K562 (cell line): ENCODE measurements around the gene ARHGEF9. TPM values are rescaled to one million over a fixed set of nuclear protein-coding genes. Genes with fewer than 3 reads are reported as not detected.

Source experiments
- ATAC-seq: fragments of 200-7000 bp; cut with Tn5 transposase; 3 replicates; pipeline ENCODE4 v1.9.1; 2020; ENCODE audit warnings: moderate library complexity
- BruUV-seq: library from RNA; stranded (reverse); fragments of 400-500 nt; replicated peaks from 2 replicates; lab custom pipeline; 2021; lab: Mats Ljungman, UMichigan
- CTCF ChIA-PET: fragments of 300-600 bp; formaldehyde crosslinking; extraction: SDS; loops from one replicate; lab custom pipeline; 2021; ENCODE audit warnings: low intra/inter-chr PET ratio; lab: Yijun Ruan, JAX
- POLR2A ChIA-PET: fragments of 300-600, 350-650 bp; sonication (Branson Sonifier 250); formaldehyde crosslinking; extraction: SDS; loops from one replicate; lab custom pipeline; 2021; ENCODE audit warnings: antibody characterized with exemption, inconsistent platforms; lab: Yijun Ruan, JAX
- DNase-seq, 4 experiments: peaks; one replicate each; pipeline versions ENCODE4 v3.0.0 to v3.0.0-alpha.2; 2011 to 2018; ENCODE audit warnings: low spot score in 3 of 4, mixed read lengths in 3 of 4; ENCODE audit errors: extremely low read depth in 1 of 4
- FAIRE-seq: peaks from 2 replicates; lab custom pipeline; 2011; peaks lifted over from hg19 to GRCh38; lab: Jason Lieb, UNC
- H2AFZ ChIP-seq: 2 replicates; pipeline ENCODE4 v1.6.0; 2011; ENCODE audit warnings: low read depth, low read length, control low read depth, inconsistent platforms
- H3K27ac ChIP-seq: fragments of 200-600 bp; 3 replicates; pipeline ENCODE4 v1.8.0; 2011; ENCODE audit warnings: low read depth, mild to moderate bottlenecking, control low read depth, inconsistent platforms, low read length, moderate library complexity, mixed read lengths; ENCODE audit errors: extremely low read depth
- H3K27me3 ChIP-seq, 2 experiments: fragments of 300-600 bp in 1 of 2; 2 replicates in 1 of 2; 3 replicates in 1 of 2; pipeline versions ENCODE4 v1.6.0 to v1.8.0; 2011; ENCODE audit warnings: inconsistent platforms in 2 of 2, low read length in 2 of 2, mild to moderate bottlenecking in 1 of 2, mixed read lengths in 1 of 2, moderate library complexity in 1 of 2; ENCODE audit not compliant: control insufficient read depth in 2 of 2, insufficient read depth in 2 of 2
- H3K36me3 ChIP-seq: fragments of 300-600 bp; 3 replicates; pipeline ENCODE4 v1.8.0; 2011; ENCODE audit warnings: mild to moderate bottlenecking, low read length, inconsistent platforms; ENCODE audit not compliant: control insufficient read depth, insufficient read depth
- H3K4me1 ChIP-seq, 2 experiments: fragments of 200-600 bp in 1 of 2; replicated peaks in 1 of 2; 2 replicates in 1 of 2; 3 replicates in 1 of 2; pipeline versions ENCODE4 v1.5.1 to v1.8.0; 2011; ENCODE audit warnings: inconsistent platforms in 2 of 2, low read length in 2 of 2, mild to moderate bottlenecking in 1 of 2, mixed read lengths in 1 of 2, moderate library complexity in 1 of 2; ENCODE audit not compliant: control insufficient read depth in 2 of 2, insufficient read depth in 2 of 2
- H3K4me2 ChIP-seq: 2 replicates; pipeline ENCODE4 v1.6.1; 2011; ENCODE audit warnings: low read length, control low read depth, inconsistent platforms, mixed read lengths; ENCODE audit not compliant: insufficient read depth
- H3K4me3 ChIP-seq: fragments of 200-600 bp; sonication (generic), shearing (Covaris generic); 2 replicates; pipeline ENCODE4 v1.5.1; 2016; ENCODE audit warnings: control low read depth, inconsistent platforms
- H3K79me2 ChIP-seq: fragments of 200-600 bp; 3 replicates; pipeline ENCODE4 v1.8.0; 2011; ENCODE audit warnings: low read length, inconsistent platforms; ENCODE audit not compliant: control insufficient read depth, insufficient read depth
- H3K9ac ChIP-seq, 2 experiments: 2 replicates each; pipeline versions ENCODE4 v1.6.0 to v1.6.1; 2011; ENCODE audit warnings: low read depth in 2 of 2, low read length in 2 of 2, control low read depth in 1 of 2, inconsistent platforms in 1 of 2, mild to moderate bottlenecking in 1 of 2, mixed read lengths in 1 of 2; ENCODE audit not compliant: insufficient read depth in 1 of 2
- H3K9me1 ChIP-seq: one replicate; pipeline ENCODE4 v1.6.0; 2011; ENCODE audit warnings: inconsistent platforms, mild to moderate bottlenecking, low read length, moderate library complexity; ENCODE audit not compliant: control insufficient read depth, insufficient read depth
- H3K9me3 ChIP-seq: replicated peaks from 2 replicates; pipeline ENCODE4 v1.5.1; 2011; ENCODE audit warnings: low read depth, low read length, inconsistent platforms; ENCODE audit not compliant: control insufficient read depth, insufficient read depth
- H4K20me1 ChIP-seq: replicated peaks from 2 replicates; pipeline ENCODE4 v1.6.1; 2011; ENCODE audit warnings: low read length, inconsistent platforms, mixed read lengths; ENCODE audit not compliant: control insufficient read depth, insufficient read depth
- CHCHD3 ChIP-seq: fragments of 250-450 bp; sonication (Bioruptor Pico); IDR thresholded peaks from 2 replicates; pipeline ENCODE4 v2.1.2; 2022; ENCODE audit warnings: mild to moderate bottlenecking
- FOXJ2 ChIP-seq: fragments of 200-800 bp; sonication (Bioruptor generic); IDR thresholded peaks from 2 replicates; pipeline ENCODE4 v1.6.1; 2016; ENCODE audit warnings: missing genetic modification characterization, missing compliant biosample characterization
- NFE2 ChIP-seq: IDR thresholded peaks from 2 replicates; pipeline ENCODE4 v1.6.1; 2014; ENCODE audit warnings: antibody characterized with exemption, low read depth
- NR3C1 ChIP-seq: sonication (generic); formaldehyde crosslinking; IDR thresholded peaks from 2 replicates; pipeline ENCODE4 v1.8.1; 2022; ENCODE audit warnings: missing genetic modification reagents
- POLR2AphosphoS2 ChIP-seq: IDR thresholded peaks from 2 replicates; pipeline ENCODE4 v1.6.1; 2012; ENCODE audit warnings: low read length, improper control_type of control experiment
- POLR2B ChIP-seq: fragments of 450-650 bp; IDR thresholded peaks from 2 replicates; pipeline ENCODE4 v1.6.1; 2018; ENCODE audit warnings: low read depth; ENCODE audit not compliant: partially characterized antibody
- WHSC1 ChIP-seq: IDR thresholded peaks from one replicate; pipeline ENCODE4 v1.6.1; 2012; ENCODE audit warnings: low read length, control low read depth, inconsistent platforms
- ZBTB1 ChIP-seq: sonication (generic); formaldehyde crosslinking; IDR thresholded peaks from 2 replicates; pipeline ENCODE4 v1.8.1; 2023; ENCODE audit warnings: missing genetic modification reagents, low read depth, mild to moderate bottlenecking, borderline replicate concordance
- ZNF586 ChIP-seq: fragments of 450-650 bp; formaldehyde crosslinking; conservative IDR thresholded peaks from 2 replicates; pipeline ENCODE4 v1.4.0; 2020; ENCODE audit warnings: mild to moderate bottlenecking, moderate library complexity
- in situ Hi-C: fragments of 300-500 bp; cut with MboI; formaldehyde crosslinking; loops from 4 replicates; pipeline ENCODE4 v1.15.0; 2018; ENCODE audit warnings: inconsistent platforms, mixed read lengths
- intact Hi-C: fragments of 100-400 bp; cut with micrococcal nuclease; formaldehyde crosslinking; loops from 2 replicates; pipeline ENCODE4 v1.14.2; 2022
- polyA plus RNA-seq, 8 experiments: library from polyadenylated mRNA; depleted of rRNA in 4 of 8; stranded (reverse) in 5 of 8; unstranded in 3 of 8; fragments of >200 nt; fragmentation: Nextera tagmentation in 2 of 8; fragmentation: Illumina TruSeq in 1 of 8; extraction: Ambion mirVana in 2 of 8; extraction: Trizol in 1 of 8; gene quantifications; 2 replicates each; pipeline versions ENCODE4 v1.2.1 to v1.2.3, GENCODE V29; 2011 to 2014; ENCODE audit warnings: inconsistent platforms in 1 of 8, missing spikeins in 1 of 8
- total RNA-seq, 7 experiments: library from RNA; depleted of rRNA in 6 of 7; stranded (reverse); fragments of >200 nt in 6 of 7; fragmentation: Illumina TruSeq in 2 of 7; extraction: Trizol in 2 of 7; gene quantifications; 2 replicates each; pipeline versions ENCODE4 v1.2.1 to v1.2.3, GENCODE V29; 2011 to 2021; ENCODE audit warnings: low replicate concordance in 1 of 7
- TF ChIP-seq, protein P1 (sequence below): sonication (generic); formaldehyde crosslinking; IDR thresholded peaks from 2 replicates; pipeline ENCODE4 v1.8.0; 2023; ENCODE audit warnings: mild to moderate bottlenecking, missing genetic modification reagents
- TF ChIP-seq, protein P2 (sequence below): fragments of 250-450 bp; sonication (Bioruptor Pico); IDR thresholded peaks from 2 replicates; pipeline ENCODE4 v1.8.0; 2022; ENCODE audit warnings: inconsistent platforms, mild to moderate bottlenecking, moderate library complexity, borderline replicate concordance

ARHGEF9 gene
- total and polyA plus RNA-seq, 9 of the 15 experiments (the other 6 are each of a cell fraction or from before 2014, with no cell fraction given): 0.09 to 0.24 (median 0.15) TPM; not detected in 2

DNA sequence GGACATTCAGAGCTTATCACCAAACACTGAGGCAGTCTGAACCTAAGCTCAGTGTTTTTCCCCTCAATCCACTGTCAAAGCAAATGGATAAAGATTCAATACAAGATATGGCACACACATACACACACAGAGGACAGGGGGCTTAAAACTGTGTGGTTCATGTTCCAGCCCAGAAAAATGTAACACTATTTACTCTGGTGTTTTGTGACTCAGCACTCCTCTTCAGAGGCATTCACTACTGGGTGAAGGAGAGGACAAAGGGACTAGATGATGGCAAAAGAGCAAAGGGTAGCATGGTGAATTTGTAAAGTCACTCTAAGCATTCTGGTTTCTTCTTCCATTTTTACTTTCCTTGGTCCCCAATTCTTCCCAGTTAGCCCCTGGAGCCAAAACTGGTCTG, 120.3 kb downstream of the ARHGEF9 start:
- FAIRE-seq (no peak), DNase-seq (no peak), ATAC-seq (no peak)
- no peak overlapping the region for H3K27ac ChIP-seq
- in situ Hi-C loops (no loop called here), intact Hi-C loops (no loop called here)
- no peaks in the 10 kb centered on the region for H3K36me3 ChIP-seq
- H4K20me1 ChIP-seq: no peaks in the 10 kb centered on the region
- H3K4me1 ChIP-seq: no peaks in the 10 kb centered on the region
- H3K9me3 ChIP-seq: no peaks in the 10 kb centered on the region
- no peak overlapping the region for H3K4me2 ChIP-seq
- BruUV-seq: no TSS peak
- H3K4me3 ChIP-seq: no peak overlapping the region
- H3K9me1 ChIP-seq: no peaks in the 10 kb centered on the region
- no peaks in the 10 kb centered on the region for H3K79me2 ChIP-seq
- TF ChIP-seq, protein P1, sequence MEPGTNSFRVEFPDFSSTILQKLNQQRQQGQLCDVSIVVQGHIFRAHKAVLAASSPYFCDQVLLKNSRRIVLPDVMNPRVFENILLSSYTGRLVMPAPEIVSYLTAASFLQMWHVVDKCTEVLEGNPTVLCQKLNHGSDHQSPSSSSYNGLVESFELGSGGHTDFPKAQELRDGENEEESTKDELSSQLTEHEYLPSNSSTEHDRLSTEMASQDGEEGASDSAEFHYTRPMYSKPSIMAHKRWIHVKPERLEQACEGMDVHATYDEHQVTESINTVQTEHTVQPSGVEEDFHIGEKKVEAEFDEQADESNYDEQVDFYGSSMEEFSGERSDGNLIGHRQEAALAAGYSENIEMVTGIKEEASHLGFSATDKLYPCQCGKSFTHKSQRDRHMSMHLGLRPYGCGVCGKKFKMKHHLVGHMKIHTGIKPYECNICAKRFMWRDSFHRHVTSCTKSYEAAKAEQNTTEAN (CRISPR knock-in tag): no peak
- TF ChIP-seq ZBTB1 (CRISPR knock-in tag): no peak
- TF ChIP-seq, protein P2, sequence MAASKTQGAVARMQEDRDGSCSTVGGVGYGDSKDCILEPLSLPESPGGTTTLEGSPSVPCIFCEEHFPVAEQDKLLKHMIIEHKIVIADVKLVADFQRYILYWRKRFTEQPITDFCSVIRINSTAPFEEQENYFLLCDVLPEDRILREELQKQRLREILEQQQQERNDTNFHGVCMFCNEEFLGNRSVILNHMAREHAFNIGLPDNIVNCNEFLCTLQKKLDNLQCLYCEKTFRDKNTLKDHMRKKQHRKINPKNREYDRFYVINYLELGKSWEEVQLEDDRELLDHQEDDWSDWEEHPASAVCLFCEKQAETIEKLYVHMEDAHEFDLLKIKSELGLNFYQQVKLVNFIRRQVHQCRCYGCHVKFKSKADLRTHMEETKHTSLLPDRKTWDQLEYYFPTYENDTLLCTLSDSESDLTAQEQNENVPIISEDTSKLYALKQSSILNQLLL (CRISPR knock-in tag): no peak
- TF ChIP-seq FOXJ2 (tag): no peak
- no peak for TF ChIP-seq NR3C1
- TF ChIP-seq NFE2: no peak
- no peak for TF ChIP-seq POLR2B
- no peak for TF ChIP-seq ZNF586
- TF ChIP-seq POLR2AphosphoS2: no peak
- TF ChIP-seq WHSC1: no peak
- no peak for TF ChIP-seq CHCHD3 (CRISPR knock-in tag)
- ChIA-PET POLR2A (no interaction called here), CTCF (no interaction called here)
- no peak overlapping the region for H3K9ac ChIP-seq
- H2AFZ ChIP-seq: no peak overlapping the region
- no peaks in the 10 kb centered on the region for H3K27me3 ChIP-seq
